Ovary (tissue), 9 donors: Measurements from ENCODE around the gene AFF3. TPM values are rescaled to one million over a fixed set of nuclear protein-coding genes. Genes with fewer than 3 reads are reported as not detected.

Experiments
- DNase-seq, 5 donors: peaks; one replicate each; pipeline ENCODE4 v3.0.0-alpha.2; 2019 to 2020
- H3K27ac ChIP-seq, 2 donors: fragments of 200-600 bp; one replicate each; pipeline versions ENCODE4 v1.5.1 to v1.8.0; 2019 to 2022
- H3K27me3 ChIP-seq: fragments of 200-600 bp; one replicate; pipeline ENCODE4 v1.8.0; 2022
- H3K36me3 ChIP-seq: fragments of 200-600 bp; sonication (generic); one replicate; pipeline ENCODE4 v1.5.1; 2019
- H3K4me1 ChIP-seq: one replicate; pipeline ENCODE4 v1.8.1; 2013; ENCODE audit warnings: mild to moderate bottlenecking, moderate library complexity; ENCODE audit not compliant: insufficient read depth
- H3K4me3 ChIP-seq: fragments of 200-600 bp; sonication (generic); one replicate; pipeline ENCODE4 v1.5.1; 2017
- H3K9me3 ChIP-seq, 2 donors: fragments of 200-600 bp in 1 of 2; sonication (generic) in 1 of 2; one replicate each; pipeline versions ENCODE4 v1.5.1 to v1.8.1; 2013 to 2019; ENCODE audit warnings: mild to moderate bottlenecking in 1 of 2, moderate library complexity in 1 of 2
- EP300 ChIP-seq: sonication (generic); formaldehyde crosslinking; IDR thresholded peaks from one replicate; pipeline ENCODE4 v1.6.1; 2017; ENCODE audit warnings: antibody characterized with exemption
- POLR2A ChIP-seq: fragments of 450-650 bp; IDR thresholded peaks from one replicate; pipeline ENCODE4 v1.6.1; 2017; ENCODE audit warnings: antibody characterized with exemption, mild to moderate bottlenecking, moderate library complexity
- WGBS, 3 donors: extraction: QIAGEN DNeasy Blood & Tissue Kit in 1 of 3; methylation state at CpG; one replicate each; pipeline versions ENCODE4 v1.1.5 to v1.1.7; 2013 to 2017; 5-methylcytosine and 5-hydroxymethylcytosine counted together
- intact Hi-C, 4 donors: fragments of 100-400 bp; cut with DNase I; formaldehyde crosslinking; loops; one replicate each; pipeline versions ENCODE4 v1.11.0 to v1.15.1; 2022 to 2023
- polyA plus RNA-seq, 2 donors: library from polyadenylated mRNA; stranded (reverse); fragments of 200-250 nt in 1 of 2; fragments of 350-450 nt in 1 of 2; fragmentation: Illumina TruSeq in 1 of 2; extraction: RNeasy Lipid Tissue Mini Kit (QIAGEN cat#74804) in 1 of 2; gene quantifications; one replicate each; pipeline ENCODE4 v1.2.3, GENCODE V29; 2013 to 2014
- total RNA-seq, 7 donors: library from RNA; depleted of rRNA in 2 of 7; stranded (reverse); fragments of >200 nt in 2 of 7; fragmentation: NEBNext Ultra II Directional in 3 of 7; extraction: Animal tissue kit (Norgen Biotek cat#: 25700) in 3 of 7; gene quantifications; one replicate each; pipeline versions ENCODE4 v1.1.0 to v1.2.4, GENCODE V29; 2016 to 2023
- TF ChIP-seq, protein P1 (sequence below), 3 donors: fragments of 450-650 bp in 2 of 3; fragments of 200-600 bp in 1 of 3; IDR thresholded peaks; one replicate each; pipeline versions ENCODE4 v1.5.1 to v1.8.0; 2016 to 2022; ENCODE audit warnings: antibody characterized with exemption in 3 of 3, mild to moderate bottlenecking in 1 of 3
- donor health status: DM: no; HTN: no; CAD: no; lungs with moderate emphysema.
- donor health status: DM: no; HTN: no; CAD: no.
- donor health status: Bipolar disorder and iron deficiency.
- donor health status: DM: yes; HTN: yes; CAD: no.
- donor health status: DM: no; HTN: no; CAD: no.
- donor health status: DM: yes; HTN: yes; CAD: no.

AFF3 gene
- total and polyA plus RNA-seq, 9 donors, result 5.9 to 40.8 (median 25.7) TPM

DNA sequence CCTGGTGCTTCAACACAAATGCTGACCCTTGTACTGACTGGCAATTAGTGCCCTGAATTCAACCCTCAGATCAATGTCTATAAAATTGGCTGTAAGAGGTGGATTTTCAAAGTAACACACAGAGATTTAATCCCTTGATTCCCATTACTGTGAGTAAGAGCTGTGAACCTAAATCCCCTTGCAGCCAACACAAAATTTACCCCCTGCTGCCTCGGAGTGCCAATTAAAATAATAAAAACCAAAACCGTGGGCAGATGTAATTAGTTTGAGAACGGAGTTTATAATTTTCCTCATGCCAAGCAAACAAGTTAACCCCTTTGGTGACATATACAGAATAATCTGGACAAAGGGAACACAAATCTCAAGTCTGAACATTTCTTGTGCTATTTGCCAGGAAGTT is 596.8 kb downstream of the AFF3 start:
- intact Hi-C loops, result no loop called here
- Histone ChIP-seq H3K36me3 (no peaks in the 10 kb centered on the region), H3K27ac (no peak overlapping the region), H3K27me3 (no peaks in the 10 kb centered on the region), H3K4me1 (no peaks in the 10 kb centered on the region), H3K4me3 (no peak overlapping the region), H3K9me3 (no peaks in the 10 kb centered on the region)
- 32 to 58% (median 43%) methylated on average over 3 of the region's 3 CpGs for WGBS, 3 donors
- TF ChIP-seq, protein P1, sequence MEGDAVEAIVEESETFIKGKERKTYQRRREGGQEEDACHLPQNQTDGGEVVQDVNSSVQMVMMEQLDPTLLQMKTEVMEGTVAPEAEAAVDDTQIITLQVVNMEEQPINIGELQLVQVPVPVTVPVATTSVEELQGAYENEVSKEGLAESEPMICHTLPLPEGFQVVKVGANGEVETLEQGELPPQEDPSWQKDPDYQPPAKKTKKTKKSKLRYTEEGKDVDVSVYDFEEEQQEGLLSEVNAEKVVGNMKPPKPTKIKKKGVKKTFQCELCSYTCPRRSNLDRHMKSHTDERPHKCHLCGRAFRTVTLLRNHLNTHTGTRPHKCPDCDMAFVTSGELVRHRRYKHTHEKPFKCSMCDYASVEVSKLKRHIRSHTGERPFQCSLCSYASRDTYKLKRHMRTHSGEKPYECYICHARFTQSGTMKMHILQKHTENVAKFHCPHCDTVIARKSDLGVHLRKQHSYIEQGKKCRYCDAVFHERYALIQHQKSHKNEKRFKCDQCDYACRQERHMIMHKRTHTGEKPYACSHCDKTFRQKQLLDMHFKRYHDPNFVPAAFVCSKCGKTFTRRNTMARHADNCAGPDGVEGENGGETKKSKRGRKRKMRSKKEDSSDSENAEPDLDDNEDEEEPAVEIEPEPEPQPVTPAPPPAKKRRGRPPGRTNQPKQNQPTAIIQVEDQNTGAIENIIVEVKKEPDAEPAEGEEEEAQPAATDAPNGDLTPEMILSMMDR (IDR thresholded peaks at IDR 0.05), result no peak
- TF ChIP-seq POLR2A (no peak), EP300 (no peak)
- no peak for DNase-seq

DNA sequence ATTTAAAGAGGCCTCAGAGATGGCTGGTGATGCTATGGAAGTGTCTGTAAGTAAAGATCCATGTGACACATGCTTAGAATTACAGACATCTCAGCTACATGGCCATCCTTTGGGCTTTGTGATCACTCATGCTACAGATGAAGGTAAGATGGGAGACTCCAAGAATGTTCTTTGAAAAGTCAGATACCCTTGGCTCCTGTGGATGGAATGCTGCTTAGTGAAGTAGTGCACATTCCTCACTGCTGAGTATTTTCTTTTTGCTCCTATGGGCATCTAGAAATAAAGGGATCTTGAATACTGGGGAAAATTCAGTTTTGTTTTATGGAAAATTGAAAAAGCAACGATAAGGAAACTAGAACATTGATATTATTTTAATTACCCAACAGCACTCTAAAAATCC is 597.3 kb downstream of the AFF3 start:
- Histone ChIP-seq H3K4me1 (no peaks in the 10 kb centered on the region), H3K27ac (no peak overlapping the region), H3K36me3 (no peaks in the 10 kb centered on the region), H3K4me3 (no peak overlapping the region), H3K9me3 (no peaks in the 10 kb centered on the region), H3K27me3 (no peaks in the 10 kb centered on the region)
- TF ChIP-seq EP300 (no peak), POLR2A (no peak)
- TF ChIP-seq, protein P1 (IDR thresholded peaks at IDR 0.05), result no peak
- DNase-seq, result no peak
- 20 to 37% (median 22%) methylated on average over 1 of the region's 1 CpG for WGBS, 3 donors
- intact Hi-C loops, result no loop called here

DNA sequence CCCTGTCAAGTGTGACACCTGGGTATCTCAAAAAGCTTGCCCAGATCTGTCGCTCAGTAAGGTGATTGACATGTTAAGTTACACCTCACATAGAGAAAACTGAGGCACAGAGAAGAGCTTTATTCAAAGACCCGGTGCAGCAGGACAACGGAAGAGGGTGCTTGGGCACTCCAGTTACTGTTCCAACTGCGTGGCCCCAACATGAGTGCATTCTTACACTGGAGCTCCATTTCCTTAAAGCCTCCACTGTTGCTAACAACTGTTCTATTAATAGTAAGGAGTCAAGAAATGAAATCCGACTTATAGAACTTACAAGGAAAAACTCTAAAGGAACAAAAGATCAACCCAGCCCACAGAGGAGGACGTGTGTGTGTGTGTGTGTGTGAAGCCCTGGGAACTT is 597.8 kb downstream of the AFF3 start:
- no peaks in the 10 kb centered on the region for H3K4me1 ChIP-seq
- no peak overlapping the region for H3K27ac ChIP-seq
- H3K36me3 ChIP-seq, result no peaks in the 10 kb centered on the region
- DNase-seq, result no peak
- H3K9me3 ChIP-seq, result no peaks in the 10 kb centered on the region
- no peak overlapping the region for H3K4me3 ChIP-seq
- no peak for TF ChIP-seq EP300
- TF ChIP-seq POLR2A, result no peak
- TF ChIP-seq, protein P1 (IDR thresholded peaks at IDR 0.05), result no peak
- WGBS, 3 donors, result 78 to 90% (median 88%) methylated on average over 6 of the region's 6 CpGs
- H3K27me3 ChIP-seq, result no peaks in the 10 kb centered on the region
- intact Hi-C loops, result no loop called here

- intact Hi-C loops, result no loop called here
- TF ChIP-seq POLR2A, result no peak
- TF ChIP-seq, protein P1 (IDR thresholded peaks at IDR 0.05), result no peak
- H3K4me3 ChIP-seq, result no peak overlapping the region
- H3K4me1 ChIP-seq, result no peaks in the 10 kb centered on the region
- DNase-seq, result no peak
- H3K36me3 ChIP-seq, result no peaks in the 10 kb centered on the region
- H3K27ac ChIP-seq, result no peak overlapping the region
- WGBS, 3 donors, result 69 to 87% (median 76%) methylated on average over 1 of the region's 1 CpG
- no peaks in the 10 kb centered on the region for H3K27me3 ChIP-seq
- H3K9me3 ChIP-seq, result no peaks in the 10 kb centered on the region
Observed at GRCh38 chr2:99543247-99543646, 599.1 kb downstream of the AFF3 start.
